Left renal cortex interstitium (tissue), 4 donors: Measurements from ENCODE around the gene AHCYL1. TPM values are rescaled to one million over a fixed set of nuclear protein-coding genes. Genes with fewer than 3 reads are reported as not detected.

ENCODE experiments used
- DNase-seq, 4 donors: peaks; one replicate each; pipeline ENCODE4 v3.0.0-alpha.2; 2013; ENCODE audit warnings: low read depth in 4 of 4, low spot score in 2 of 4, missing footprints in 1 of 4
- polyA plus RNA-seq, 4 donors: library from polyadenylated mRNA; unstranded; fragments of 120-200 nt; gene quantifications; one replicate each; pipeline ENCODE4 v1.2.1, GENCODE V29; 2013; ENCODE audit not compliant: insufficient read length in 4 of 4

AHCYL1 gene
- polyA plus RNA-seq, 4 donors = 107 to 121 (median 113) TPM

DNA sequence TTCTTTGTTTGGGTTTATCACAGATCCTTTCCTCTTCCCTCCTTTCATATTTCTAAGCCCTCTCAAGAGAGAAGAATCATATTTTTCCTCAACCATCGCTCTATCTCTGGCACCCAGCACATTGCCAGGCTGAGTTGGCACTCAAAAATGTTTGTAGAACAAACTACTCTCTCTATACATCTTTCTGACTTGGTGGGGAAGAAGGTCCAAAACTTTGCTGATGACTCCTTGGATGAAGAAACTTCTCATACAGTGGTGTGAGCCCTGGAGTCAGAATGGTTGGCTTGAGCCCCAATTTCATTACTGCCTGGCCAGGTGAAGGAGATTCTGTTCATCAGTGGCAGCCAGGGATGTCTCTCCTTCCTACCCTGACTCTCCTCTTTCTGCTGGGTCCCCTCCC is 74.0 kb downstream of the AHCYL1 start:
- no peak for DNase-seq

- peak in 1 of 4 donors; percentile 24 for DNase-seq
Observed at GRCh38 chr1:110059133-110059863, 74.7 kb downstream of the AHCYL1 start.

- no peak for DNase-seq
Observed at GRCh38 chr1:110060034-110060661, 75.6 kb downstream of the AHCYL1 start.

DNA sequence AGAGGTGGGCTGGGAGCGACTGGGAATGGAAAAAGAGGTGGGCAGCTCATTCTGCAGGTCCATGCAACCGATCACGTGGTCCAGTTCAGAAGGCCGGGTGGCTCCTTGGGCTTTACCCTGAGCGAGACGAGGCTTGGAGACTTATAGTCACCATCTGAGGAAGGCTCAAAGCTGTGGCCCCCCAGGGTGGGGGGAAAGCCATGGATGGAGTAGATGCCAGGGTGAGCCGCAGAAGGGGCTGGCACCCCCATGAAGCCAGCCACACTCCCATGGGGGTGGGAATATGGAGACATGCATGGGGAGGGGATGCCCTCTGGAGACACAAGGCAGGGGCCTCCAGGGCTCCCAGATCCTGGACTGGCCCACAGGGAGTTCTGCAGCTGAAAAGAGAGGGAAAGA is 76.1 kb downstream of the AHCYL1 start:
- no peak for DNase-seq

DNA sequence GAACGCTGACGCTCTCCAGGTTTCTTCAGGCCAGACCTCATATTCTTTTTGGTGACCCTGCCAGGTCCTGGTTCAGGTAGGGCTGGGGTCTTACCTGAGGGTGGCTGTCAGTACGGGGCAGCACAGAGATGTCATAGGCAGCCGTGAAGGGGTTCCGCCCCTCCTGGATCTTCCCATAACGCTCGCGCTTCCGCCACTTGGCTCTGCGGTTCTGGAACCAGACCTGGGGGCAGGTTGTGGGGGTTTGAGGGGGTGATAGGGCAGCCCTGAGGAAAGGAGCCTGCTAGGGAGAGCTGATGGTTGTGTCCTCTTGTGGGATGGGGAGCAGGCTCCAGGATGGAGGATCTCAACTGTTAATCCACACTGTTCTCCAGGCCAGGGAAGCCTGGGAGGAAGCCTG is 76.8 kb downstream of the AHCYL1 start:
- no peak for DNase-seq

- no peak for DNase-seq
Observed at GRCh38 chr1:110062612-110063011, 78.0 kb downstream of the AHCYL1 start.

DNA sequence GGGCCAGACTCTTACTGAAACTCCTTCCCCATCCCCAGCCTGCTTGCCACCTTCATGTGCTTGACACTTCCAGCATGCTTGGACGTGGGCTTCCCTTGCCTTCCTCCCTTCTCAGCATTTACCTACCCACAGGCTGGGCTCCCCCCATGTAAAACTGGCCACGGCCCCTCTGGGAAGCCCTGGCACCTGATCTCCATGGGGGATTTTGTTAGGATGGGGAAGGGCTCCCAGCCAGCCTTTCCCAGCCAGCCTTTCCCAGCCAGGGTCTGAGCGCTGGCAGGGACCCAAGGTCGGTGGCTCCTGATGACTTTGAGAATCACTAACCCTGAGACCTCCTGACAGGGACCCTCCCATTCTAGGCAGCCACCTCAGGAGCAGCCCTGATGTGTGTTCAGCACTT is 79.2 kb downstream of the AHCYL1 start:
- no peak for DNase-seq

- DNase-seq = no peak
Observed at GRCh38 chr1:110064576-110065337, 80.2 kb downstream of the AHCYL1 start.

DNA sequence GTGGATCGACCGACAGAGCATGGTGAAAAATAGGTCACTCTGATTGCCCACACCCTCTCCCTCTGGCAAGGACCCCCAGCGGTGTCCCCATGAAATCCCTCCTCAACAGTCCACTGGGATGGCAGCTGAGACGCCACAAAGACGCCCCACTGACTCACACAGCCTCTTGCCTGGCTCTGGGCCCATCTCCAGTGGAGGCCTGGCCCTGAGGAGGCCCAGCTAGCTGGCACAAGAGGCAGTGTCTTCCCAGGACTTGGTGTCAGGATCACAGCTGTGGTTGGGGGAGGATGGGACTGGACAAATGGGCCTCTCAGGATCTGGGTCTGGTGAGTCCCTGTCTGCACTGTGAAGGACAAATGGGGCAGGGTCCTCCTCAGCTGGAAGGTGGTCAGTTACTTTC is 81.3 kb downstream of the AHCYL1 start:
- DNase-seq = no peak

- no peak for DNase-seq
Observed at GRCh38 chr1:110067479-110067892, 82.9 kb downstream of the AHCYL1 start.

DNA sequence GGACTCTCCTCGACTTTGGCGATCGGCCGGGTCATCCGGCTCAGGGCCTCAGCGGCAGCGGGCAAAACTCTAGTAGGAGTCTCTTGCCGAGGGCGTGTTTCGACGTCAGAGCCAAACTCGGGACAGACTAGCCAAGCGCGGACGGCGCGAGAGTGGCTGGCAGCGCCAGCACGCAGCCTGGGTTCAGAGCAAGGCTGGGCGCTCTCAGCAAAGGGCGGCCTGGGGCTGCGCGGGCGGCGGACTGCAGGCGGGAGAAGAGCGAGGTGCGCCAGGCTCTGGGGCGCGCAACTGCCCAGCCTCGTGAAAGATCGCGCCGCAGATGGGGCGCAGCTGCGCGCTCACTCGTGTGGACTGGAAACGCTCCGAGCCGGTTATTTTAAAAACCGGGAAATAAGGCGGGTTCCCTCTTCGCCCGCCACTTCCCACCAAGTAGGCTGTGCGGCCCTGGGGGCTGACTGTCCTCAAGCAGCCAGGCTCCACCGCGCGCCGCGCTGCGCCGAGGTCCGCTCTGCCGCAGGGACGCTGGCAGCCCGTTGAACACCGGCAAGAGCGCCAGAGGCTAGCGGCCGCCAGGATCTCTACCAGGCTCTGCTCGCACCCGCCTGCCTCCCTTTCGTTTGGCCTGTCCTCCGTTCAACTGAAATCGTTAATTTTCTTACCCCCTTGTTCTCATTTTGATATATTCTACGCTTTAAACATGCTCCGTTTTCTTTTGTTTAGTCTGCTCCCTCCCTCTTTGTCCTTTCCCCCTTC is 83.5 kb downstream of the AHCYL1 start:
- no peak for DNase-seq

DNA sequence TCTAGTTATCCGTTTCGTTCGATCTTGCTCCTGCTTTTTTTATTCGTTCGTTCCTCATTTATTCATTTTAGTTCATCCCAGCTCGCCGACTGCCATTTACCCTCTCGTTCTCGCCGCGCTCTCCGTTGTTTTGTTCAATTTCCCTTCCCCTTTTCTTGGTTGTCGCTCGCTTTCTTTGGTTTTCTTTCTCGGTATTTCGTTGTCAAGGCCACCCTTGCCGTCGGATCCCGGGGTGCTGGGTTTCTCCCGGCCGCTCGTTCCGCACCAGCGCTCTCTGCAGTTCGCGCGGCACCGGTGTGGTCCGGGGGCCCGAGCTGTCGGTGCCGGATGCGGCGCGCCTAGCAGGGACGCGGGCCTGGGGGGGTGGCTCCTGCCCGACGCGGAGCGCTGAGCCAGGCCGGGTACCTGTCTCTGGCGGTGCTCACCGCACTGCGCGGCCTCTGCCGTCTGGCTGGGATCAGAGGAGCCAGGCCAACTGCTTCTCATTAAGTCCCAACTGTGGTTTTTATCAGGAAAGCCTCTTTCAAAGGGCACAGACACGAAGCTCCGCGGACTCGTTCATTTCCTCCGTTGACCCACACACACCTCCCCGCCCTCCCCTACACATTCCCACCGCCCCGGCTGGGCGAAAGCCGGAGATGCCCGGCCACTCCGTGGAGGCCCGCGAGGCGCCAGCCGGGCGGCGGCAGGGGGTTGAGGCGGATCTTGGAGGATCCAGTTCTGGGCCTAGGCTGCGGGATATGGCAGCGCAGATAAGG is 84.3 kb downstream of the AHCYL1 start:
- no peak for DNase-seq

- no peak for DNase-seq
Observed at GRCh38 chr1:110069404-110070281, 85.1 kb downstream of the AHCYL1 start.

DNA sequence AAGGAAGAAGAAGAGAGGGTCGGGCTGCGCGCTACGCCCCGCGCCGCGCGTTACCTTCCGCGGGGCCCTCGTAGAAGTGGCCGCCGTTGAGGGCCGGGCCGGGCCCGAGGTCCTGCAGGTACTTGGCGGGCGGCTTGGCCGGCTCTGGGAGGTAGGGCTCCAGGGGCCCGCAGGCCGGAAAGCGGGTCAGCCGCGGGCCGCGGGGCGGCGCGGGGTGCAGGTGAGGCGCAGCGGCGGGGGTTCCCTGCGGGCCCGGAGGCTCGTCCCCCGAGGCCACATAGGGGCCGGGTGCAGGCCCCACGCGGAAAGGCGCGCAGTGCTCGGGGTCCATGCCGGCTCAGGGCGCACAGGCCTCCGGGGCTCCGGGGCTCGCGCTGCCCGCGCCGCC is 85.7 kb downstream of the AHCYL1 start:
- no peak for DNase-seq

- DNase-seq = no peak
Observed at GRCh38 chr1:110070671-110071242, 86.2 kb downstream of the AHCYL1 start, which contains the start of gene ALX3. TSS of gene ALX3 (minus strand) at chr1:110070672. CDS start at chr1:110070612, 60 bp downstream.
